Lung (tissue), 12 donors: ENCODE results near the gene CALHM6. TPM values are rescaled to one million over a fixed set of nuclear protein-coding genes. Genes with fewer than 3 reads are reported as not detected.

ENCODE experiments used
- ATAC-seq: fragments of 200-7000 bp; cut with Tn5 transposase; one replicate; pipeline ENCODE4 v1.9.1; 2020; ENCODE audit warnings: moderate number of reproducible peaks; ENCODE audit not compliant: insufficient read depth, low FRiP score
- DNase-seq, 3 donors: peaks; one replicate each; pipeline ENCODE4 v3.0.0-alpha.2; 2013 to 2017
- H3K27ac ChIP-seq, 2 donors: one replicate each; pipeline ENCODE4 v1.5.1; 2013; ENCODE audit warnings: mild to moderate bottlenecking in 2 of 2, moderate library complexity in 2 of 2, control low read depth in 1 of 2, inconsistent platforms in 1 of 2, low read depth in 1 of 2, low read length in 1 of 2
- H3K27me3 ChIP-seq, 3 donors: one replicate each; pipeline ENCODE4 v1.5.1; 2013; ENCODE audit warnings: low read length in 2 of 3; ENCODE audit not compliant: control insufficient read depth in 3 of 3, insufficient read depth in 3 of 3
- H3K36me3 ChIP-seq, 4 donors: one replicate each; pipeline ENCODE4 v1.5.1; 2013; ENCODE audit warnings: low read length in 4 of 4, mild to moderate bottlenecking in 1 of 4, moderate library complexity in 1 of 4; ENCODE audit not compliant: control insufficient read depth in 4 of 4, insufficient read depth in 4 of 4
- H3K4me1 ChIP-seq, 5 donors: one replicate each; pipeline ENCODE4 v1.5.1; 2013; ENCODE audit warnings: low read length in 5 of 5, mild to moderate bottlenecking in 2 of 5, moderate library complexity in 1 of 5; ENCODE audit not compliant: control insufficient read depth in 5 of 5, insufficient read depth in 5 of 5
- H3K4me3 ChIP-seq: one replicate; pipeline ENCODE4 v1.5.1; 2013; ENCODE audit warnings: mild to moderate bottlenecking, control low read depth, moderate library complexity
- H3K9ac ChIP-seq, 2 donors: one replicate each; pipeline ENCODE4 v1.5.1; 2013; ENCODE audit warnings: low read length in 2 of 2, control low read depth in 1 of 2; ENCODE audit not compliant: insufficient read depth in 1 of 2
- H3K9me3 ChIP-seq, 4 donors: one replicate each; pipeline ENCODE4 v1.5.1; 2013; ENCODE audit warnings: low read length in 3 of 4, mild to moderate bottlenecking in 1 of 4, moderate library complexity in 1 of 4; ENCODE audit not compliant: control insufficient read depth in 4 of 4, insufficient read depth in 3 of 4
- WGBS, 2 donors: extraction: QIAGEN DNeasy Blood & Tissue Kit; methylation state at CpG; one replicate each; pipeline ENCODE4 v1.1.7; 2013; 5-methylcytosine and 5-hydroxymethylcytosine counted together
- polyA plus RNA-seq, 2 donors: library from polyadenylated mRNA; stranded (reverse); fragments of 200-250 nt; gene quantifications; one replicate each; pipeline ENCODE4 v1.2.1, GENCODE V29; 2013
- total RNA-seq, 2 donors: library from RNA; depleted of rRNA in 1 of 2; stranded (reverse); fragments of >200 nt in 1 of 2; gene quantifications; one replicate each; pipeline ENCODE4 v1.2.1, GENCODE V29; 2014 to 2021
- TF ChIP-seq, protein P1 (sequence below): IDR thresholded peaks from 2 replicates; pipeline ENCODE4 v1.5.1; 2012; ENCODE audit warnings: mild to moderate bottlenecking; ENCODE audit errors: control extremely low read depth, extremely low read depth
- donor health status: control.
- donor health status: control.
- donor health status: Bipolar disorder and iron deficiency.
- donor health status: healthy.
- donor health status: DM: yes; HTN: yes; CAD: no.

The CALHM6 gene
- total and polyA plus RNA-seq, 4 donors = 2.1 to 20.8 (median 7.6) TPM

- no peaks in the 10 kb centered on the region for H3K4me1 ChIP-seq
- TF ChIP-seq, protein P1, sequence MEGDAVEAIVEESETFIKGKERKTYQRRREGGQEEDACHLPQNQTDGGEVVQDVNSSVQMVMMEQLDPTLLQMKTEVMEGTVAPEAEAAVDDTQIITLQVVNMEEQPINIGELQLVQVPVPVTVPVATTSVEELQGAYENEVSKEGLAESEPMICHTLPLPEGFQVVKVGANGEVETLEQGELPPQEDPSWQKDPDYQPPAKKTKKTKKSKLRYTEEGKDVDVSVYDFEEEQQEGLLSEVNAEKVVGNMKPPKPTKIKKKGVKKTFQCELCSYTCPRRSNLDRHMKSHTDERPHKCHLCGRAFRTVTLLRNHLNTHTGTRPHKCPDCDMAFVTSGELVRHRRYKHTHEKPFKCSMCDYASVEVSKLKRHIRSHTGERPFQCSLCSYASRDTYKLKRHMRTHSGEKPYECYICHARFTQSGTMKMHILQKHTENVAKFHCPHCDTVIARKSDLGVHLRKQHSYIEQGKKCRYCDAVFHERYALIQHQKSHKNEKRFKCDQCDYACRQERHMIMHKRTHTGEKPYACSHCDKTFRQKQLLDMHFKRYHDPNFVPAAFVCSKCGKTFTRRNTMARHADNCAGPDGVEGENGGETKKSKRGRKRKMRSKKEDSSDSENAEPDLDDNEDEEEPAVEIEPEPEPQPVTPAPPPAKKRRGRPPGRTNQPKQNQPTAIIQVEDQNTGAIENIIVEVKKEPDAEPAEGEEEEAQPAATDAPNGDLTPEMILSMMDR = no peak
- no peak overlapping the region for H3K9ac ChIP-seq
- 89 to 94% methylated on average over 3 of the region's 3 CpGs for WGBS, 2 donors
- H3K9me3 ChIP-seq = no peaks in the 10 kb centered on the region
- no peaks in the 10 kb centered on the region for H3K27me3 ChIP-seq
- H3K36me3 ChIP-seq = no peaks in the 10 kb centered on the region
- DNase-seq = no peak
- H3K4me3 ChIP-seq = no peak overlapping the region
- no peak for ATAC-seq
- no peak overlapping the region for H3K27ac ChIP-seq
Measured at GRCh38 chr6:116456106-116456505, 5.1 kb upstream of the CALHM6 start.

DNA sequence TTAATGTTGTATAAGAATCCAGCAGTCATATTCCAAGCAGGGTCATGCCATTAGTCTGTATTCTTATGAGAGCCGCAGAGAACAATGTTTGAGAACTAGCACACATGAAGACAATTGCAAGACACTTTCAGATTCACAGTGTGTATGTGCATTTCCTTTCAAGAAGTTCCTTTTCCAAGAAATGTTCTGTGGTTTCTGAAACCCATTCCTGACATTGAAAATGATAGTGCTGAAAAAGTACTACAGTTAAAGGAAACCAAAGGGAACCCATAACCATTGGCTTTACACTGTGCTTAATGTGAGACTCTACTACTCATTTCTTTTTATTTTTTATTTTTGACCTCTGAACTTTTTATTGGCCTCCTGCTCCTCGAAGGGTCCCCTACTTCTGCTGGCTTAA lies 4.2 kb upstream of the CALHM6 start:
- Histone ChIP-seq H3K27ac (no peak overlapping the region), H3K27me3 (no peaks in the 10 kb centered on the region), H3K4me1 (peaks cover 0 to 4% (median 0%) of the 10 kb centered on the region in 5 donors), H3K9me3 (no peaks in the 10 kb centered on the region), H3K9ac (no peak overlapping the region), H3K36me3 (no peaks in the 10 kb centered on the region), H3K4me3 (no peak overlapping the region)
- no peak for ATAC-seq
- DNase-seq = no peak
- TF ChIP-seq, protein P1 = no peak
- 74 to 78% methylated on average over 2 of the region's 2 CpGs for WGBS, 2 donors

GRCh38 chr6:116458264-116458663 lies 2.9 kb upstream of the CALHM6 start:
- ATAC-seq (no peak), DNase-seq (no peak)
- H3K4me1 ChIP-seq = peaks cover 0 to 11% (median 5%) of the 10 kb centered on the region in 5 donors
- peaks cover 0 to 1% (median 0%) of the 10 kb centered on the region in 4 donors for H3K9me3 ChIP-seq
- no peak overlapping the region for H3K9ac ChIP-seq
- 95 to 96% methylated on average over 9 of the region's 9 CpGs for WGBS, 2 donors
- H3K36me3 ChIP-seq = no peaks in the 10 kb centered on the region
- no peak overlapping the region for H3K27ac ChIP-seq
- no peak overlapping the region for H3K4me3 ChIP-seq
- TF ChIP-seq, protein P1 = no peak
- no peaks in the 10 kb centered on the region for H3K27me3 ChIP-seq

- no peak overlapping the region for H3K9ac ChIP-seq
- 89 to 93% methylated on average over 4 of the region's 4 CpGs for WGBS, 2 donors
- H3K27me3 ChIP-seq = no peaks in the 10 kb centered on the region
- ATAC-seq (no peak), DNase-seq (no peak)
- no peak overlapping the region for H3K4me3 ChIP-seq
- peaks cover 0 to 15% (median 7%) of the 10 kb centered on the region in 5 donors for H3K4me1 ChIP-seq
- no peak overlapping the region for H3K27ac ChIP-seq
- H3K36me3 ChIP-seq = no peaks in the 10 kb centered on the region
- TF ChIP-seq, protein P1 = no peak
- H3K9me3 ChIP-seq = peaks cover 0 to 1% (median 0%) of the 10 kb centered on the region in 4 donors
Measured at GRCh38 chr6:116459927-116460326, 1.2 kb upstream of the CALHM6 start.
